Left renal pelvis (tissue), 4 donors: ENCODE measurements around the gene LAMC2. TPM values are rescaled to one million over a fixed set of nuclear protein-coding genes. Genes with fewer than 3 reads are reported as not detected.
"Not testable (repeated sequence)": the region's sequence is repeated elsewhere in the genome, so short reads cannot be mapped to it uniquely, and the experiment has no call there.

Experiments used
- DNase-seq, 4 donors: peaks; one replicate each; pipeline ENCODE4 v3.0.0-alpha.2; 2013; ENCODE audit warnings: low read depth in 4 of 4, low spot score in 3 of 4
- polyA plus RNA-seq, 4 donors: library from polyadenylated mRNA; unstranded; fragments of 120-200 nt; gene quantifications; one replicate each; pipeline ENCODE4 v1.2.1, GENCODE V29; 2013; ENCODE audit not compliant: insufficient read length in 4 of 4

Gene LAMC2
- polyA plus RNA-seq, 4 donors = 1.9 to 6.7 (median 5.2) TPM

DNA sequence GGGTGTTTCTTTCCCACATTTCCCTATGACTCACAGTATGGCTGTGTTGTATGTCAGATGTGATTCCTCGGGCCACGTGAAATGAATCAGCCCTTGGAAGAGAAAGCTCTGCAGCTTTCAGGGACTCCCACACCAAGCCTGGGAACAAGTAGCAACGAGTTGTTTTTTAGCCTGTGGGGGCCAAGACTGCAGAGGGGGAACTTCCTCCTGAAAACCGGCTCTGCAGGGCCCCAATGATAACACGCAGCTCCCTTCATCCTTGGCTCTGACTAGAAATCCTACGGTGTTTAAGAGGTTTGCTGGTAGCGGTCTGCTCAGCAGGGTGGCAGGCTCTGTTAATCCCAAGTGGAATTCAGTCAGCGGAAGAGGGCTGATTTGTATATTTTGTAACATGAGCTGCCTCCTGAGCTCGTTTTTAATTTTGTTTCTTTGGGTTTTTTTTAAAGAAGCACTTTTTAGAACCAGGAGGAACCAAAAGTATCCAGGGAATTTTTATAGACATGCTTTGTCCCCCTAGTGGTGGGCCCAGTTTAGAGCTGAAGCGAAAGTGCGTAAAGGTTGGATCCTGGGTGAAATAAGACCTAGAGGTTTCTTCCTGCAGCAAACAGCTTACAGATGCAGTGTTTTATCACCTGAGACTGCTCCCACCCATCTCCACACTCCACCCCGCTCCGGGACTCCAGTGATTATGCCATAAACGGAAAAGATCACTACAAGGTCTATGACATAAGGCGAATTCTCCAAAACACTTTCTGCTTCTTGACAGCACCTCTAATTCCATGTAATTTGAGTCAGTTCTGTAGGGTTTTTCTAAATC, 48.8 kb downstream of the LAMC2 start:
- peak; percentile 56 to 70 (median 60) for DNase-seq

- no peak for DNase-seq
Observed at GRCh38 chr1:183235503-183235902, 49.4 kb downstream of the LAMC2 start.

GRCh38 chr1:183236158-183236725, 50.2 kb downstream of the LAMC2 start:
- DNase-seq = no peak

DNA sequence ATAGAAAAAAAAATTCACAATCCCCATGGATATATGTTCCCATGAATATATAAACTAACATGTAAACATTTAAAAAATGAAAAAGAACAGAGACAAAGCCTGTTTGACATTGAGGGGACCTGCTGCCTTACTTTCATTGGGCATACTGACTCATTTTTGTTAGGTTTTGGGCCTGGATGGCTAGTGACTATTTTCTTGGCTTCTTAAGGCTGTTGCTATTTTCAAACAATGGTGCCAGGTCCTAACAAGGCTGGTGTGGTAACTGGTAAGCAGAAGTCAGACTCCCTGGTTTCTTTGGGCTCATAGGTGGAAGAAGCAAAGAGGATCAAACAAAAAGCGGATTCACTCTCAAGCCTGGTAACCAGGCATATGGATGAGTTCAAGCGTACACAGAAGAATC, 51.0 kb downstream of the LAMC2 start:
- DNase-seq = no peak

DNA sequence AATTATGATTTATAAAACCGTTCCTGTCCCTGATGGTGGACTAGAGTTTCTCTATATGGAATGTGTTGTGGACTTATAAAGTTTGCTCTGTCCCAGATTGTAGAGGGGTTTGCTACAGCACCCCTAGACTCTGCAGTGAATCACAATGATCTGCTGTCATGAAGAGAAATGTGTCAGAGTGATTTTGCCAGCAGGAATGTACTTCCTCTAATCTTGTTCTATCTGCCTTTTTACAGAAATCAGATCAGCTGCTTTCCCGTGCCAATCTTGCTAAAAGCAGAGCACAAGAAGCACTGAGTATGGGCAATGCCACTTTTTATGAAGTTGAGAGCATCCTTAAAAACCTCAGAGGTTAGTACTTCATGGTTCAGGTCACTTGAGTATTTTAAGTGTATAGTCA, 52.0 kb downstream of the LAMC2 start:
- no peak for DNase-seq

DNA sequence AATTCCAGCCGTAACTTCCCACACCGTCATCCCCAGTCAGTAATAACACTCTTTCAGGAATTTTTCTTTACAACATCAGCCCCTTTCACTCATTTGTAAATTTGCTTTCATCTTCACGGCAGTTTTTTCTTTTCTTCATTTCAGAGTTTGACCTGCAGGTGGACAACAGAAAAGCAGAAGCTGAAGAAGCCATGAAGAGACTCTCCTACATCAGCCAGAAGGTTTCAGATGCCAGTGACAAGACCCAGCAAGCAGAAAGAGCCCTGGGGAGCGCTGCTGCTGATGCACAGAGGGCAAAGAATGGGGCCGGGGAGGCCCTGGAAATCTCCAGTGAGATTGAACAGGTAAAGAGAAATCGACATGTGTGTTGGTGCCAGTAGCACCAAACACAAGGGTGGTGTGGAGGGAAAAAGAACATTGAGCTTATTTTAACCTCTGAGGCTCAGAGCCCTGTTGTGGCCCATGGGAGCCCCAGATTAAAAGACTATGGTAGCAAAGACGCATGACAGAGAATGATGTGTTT, 53.2 kb downstream of the LAMC2 start:
- DNase-seq = no peak

DNA sequence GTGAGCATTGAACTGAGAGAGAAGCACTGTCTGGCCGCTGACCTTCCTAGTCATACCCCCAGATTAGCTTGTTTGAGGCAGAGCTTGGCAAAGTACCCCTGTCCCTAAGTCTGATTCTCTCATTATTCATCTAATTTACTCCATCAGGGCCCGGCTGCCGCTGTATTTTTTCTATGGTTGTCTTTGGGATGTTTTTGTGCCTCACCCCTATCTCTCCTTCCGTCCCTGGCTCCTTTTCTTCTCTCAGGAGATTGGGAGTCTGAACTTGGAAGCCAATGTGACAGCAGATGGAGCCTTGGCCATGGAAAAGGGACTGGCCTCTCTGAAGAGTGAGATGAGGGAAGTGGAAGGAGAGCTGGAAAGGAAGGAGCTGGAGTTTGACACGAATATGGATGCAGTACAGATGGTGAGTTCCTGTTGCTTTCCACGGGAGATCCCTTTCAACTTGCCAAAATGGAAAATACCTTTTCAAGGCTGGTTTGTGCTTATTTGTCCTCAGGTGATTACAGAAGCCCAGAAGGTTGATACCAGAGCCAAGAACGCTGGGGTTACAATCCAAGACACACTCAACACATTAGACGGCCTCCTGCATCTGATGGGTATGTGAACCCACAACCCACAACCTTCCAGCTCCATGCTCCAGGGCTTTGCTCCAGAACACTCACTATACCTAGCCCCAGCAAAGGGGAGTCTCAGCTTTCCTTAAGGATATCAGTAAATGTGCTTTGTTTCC, 53.9 kb downstream of the LAMC2 start:
- no peak for DNase-seq

DNA sequence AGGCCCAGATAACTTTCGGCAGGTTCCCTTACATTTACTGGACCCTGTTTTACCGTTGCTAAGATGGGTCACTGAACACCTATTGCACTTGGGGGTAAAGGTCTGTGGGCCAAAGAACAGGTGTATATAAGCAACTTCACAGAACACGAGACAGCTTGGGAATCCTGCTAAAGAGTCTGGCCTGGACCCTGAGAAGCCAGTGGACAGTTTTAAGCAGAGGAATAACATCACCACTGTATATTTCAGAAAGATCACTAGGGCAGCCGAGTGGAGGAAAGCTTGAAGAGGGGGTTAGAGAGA, 54.4 kb downstream of the LAMC2 start:
- no peak for DNase-seq

DNA sequence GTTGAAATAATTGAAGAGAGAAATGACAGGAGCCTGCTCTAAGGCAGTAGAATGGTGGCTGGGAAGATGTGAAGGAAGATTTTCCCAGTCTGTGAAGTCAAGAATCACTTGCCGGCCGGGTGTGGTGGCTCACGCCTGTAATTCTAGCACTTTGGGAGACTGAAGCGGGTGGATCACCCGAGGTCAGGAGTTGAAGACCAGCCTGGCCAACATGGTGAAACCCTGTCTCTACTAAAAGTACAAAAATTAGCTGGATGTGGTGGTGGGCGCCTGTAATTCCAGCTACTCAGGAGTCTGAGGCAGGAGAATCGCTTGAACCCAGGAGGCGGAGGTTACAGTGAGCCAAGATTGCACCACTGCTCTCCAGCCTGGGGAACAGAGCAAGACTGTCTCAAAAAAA, 54.8 kb downstream of the LAMC2 start:
- DNase-seq = not testable (repeated sequence)

DNA sequence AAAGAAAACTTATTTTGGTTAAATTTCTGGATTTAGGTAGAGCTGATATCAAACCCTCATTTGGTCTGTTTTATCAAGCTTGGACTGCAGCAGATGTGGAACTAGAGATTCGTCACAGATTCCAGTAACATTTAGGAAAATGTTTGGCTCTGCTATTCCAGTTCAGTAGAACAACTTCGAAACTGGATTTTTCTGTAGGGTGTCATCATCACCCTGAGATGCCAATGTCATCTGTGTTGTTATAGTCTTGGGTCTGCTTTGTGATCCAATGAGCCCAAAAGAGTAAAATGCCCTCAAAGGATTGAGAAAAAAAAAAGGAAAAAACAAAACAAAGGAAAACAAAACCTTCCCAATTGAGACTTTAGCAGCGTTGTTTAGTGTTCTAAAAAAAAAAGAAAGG, 55.4 kb downstream of the LAMC2 start:
- no peak for DNase-seq

DNA sequence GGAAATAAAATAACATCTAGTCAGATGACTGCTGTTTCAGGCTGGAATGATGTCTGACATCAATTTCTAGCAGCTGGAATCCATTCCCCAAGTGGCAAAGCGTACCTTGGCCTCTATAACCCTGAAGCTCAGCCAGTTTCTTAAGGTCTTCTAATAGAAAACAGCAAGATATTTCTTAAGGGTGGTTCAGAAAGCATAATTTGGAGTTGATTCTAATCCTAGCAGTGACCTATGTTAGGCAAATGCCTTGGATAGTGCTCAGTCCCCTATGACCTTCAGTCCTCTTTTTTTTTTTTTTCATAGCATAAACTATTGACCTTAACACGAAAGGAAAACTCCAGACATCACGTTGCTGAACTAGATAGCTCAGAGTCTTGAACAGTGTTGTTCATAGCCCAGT, 56.5 kb downstream of the LAMC2 start:
- no peak for DNase-seq

DNA sequence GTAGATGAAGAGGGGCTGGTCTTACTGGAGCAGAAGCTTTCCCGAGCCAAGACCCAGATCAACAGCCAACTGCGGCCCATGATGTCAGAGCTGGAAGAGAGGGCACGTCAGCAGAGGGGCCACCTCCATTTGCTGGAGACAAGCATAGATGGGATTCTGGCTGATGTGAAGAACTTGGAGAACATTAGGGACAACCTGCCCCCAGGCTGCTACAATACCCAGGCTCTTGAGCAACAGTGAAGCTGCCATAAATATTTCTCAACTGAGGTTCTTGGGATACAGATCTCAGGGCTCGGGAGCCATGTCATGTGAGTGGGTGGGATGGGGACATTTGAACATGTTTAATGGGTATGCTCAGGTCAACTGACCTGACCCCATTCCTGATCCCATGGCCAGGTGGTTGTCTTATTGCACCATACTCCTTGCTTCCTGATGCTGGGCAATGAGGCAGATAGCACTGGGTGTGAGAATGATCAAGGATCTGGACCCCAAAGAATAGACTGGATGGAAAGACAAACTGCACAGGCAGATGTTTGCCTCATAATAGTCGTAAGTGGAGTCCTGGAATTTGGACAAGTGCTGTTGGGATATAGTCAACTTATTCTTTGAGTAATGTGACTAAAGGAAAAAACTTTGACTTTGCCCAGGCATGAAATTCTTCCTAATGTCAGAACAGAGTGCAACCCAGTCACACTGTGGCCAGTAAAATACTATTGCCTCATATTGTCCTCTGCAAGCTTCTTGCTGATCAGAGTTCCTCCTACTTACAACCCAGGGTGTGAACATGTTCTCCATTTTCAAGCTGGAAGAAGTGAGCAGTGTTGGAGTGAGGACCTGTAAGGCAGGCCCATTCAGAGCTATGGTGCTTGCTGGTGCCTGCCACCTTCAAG, 57.3 kb downstream of the LAMC2 start:
- DNase-seq = no peak

DNA sequence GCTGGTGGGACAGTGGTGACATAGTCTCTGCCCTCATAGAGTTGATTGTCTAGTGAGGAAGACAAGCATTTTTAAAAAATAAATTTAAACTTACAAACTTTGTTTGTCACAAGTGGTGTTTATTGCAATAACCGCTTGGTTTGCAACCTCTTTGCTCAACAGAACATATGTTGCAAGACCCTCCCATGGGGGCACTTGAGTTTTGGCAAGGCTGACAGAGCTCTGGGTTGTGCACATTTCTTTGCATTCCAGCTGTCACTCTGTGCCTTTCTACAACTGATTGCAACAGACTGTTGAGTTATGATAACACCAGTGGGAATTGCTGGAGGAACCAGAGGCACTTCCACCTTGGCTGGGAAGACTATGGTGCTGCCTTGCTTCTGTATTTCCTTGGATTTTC, 58.4 kb downstream of the LAMC2 start:
- DNase-seq = no peak

GRCh38 chr1:183245357-183245756, 59.3 kb downstream of the LAMC2 start:
- DNase-seq = no peak

DNA sequence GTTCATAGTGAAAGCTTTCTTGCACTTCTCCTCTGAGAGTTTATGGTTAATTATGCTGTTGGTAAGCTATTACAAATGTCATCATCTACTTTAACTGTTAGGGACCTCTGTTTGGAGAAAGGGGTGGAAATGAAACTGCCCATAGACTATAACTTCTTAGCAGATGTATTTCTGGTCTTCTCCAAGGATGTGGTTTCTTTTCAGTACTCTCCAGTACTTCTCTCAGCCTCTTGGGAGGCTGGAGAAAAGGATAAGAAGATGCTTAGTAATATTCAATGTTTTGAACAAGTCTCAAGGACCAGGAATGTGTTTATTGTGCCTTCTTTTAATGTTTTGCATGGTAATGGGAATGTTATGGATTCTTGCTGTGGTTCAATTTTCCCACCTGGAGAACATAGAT, 60.4 kb downstream of the LAMC2 start:
- DNase-seq = no peak

DNA sequence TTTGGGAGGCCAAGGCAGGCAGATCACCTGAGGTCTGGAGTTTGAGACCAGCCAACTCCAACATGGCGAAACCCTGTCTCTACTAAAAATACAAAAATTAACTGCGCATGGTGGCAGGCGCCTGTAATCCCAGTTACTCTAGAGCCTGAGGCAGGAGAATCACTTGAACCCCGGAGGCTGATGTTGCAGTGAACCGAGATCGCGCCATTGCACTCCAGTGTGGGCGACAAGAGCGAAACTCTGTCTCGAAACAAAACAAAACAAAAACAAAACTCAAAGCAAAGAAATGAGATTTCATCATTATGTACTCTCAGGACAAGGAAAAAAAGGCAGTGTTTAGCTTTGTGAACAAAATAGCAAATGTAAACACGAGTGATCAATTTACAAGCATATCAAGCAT, 61.0 kb downstream of the LAMC2 start:
- no peak for DNase-seq

DNA sequence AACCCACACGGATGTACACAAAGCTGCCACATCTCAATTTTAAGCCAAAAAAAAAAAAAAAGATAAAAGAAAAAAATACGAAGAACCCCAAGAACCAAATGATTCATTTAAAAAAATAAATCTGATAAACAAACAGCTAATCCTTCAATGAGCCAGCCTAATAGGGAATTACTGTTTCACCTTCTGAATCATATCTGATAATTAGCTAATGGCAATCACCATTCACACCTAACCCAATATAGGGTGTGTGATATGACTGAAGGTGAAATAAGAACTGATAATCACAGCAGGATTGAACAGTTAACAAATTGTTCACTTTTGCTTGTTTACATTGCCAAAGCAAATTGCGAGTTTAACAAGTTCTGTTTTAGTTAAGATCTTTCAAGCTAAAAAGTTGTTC, 61.4 kb downstream of the LAMC2 start:
- no peak for DNase-seq

- DNase-seq = no peak
Observed at GRCh38 chr1:183247931-183248330, 61.9 kb downstream of the LAMC2 start.

GRCh38 chr1:183248989-183249691, 63.1 kb downstream of the LAMC2 start:
- DNase-seq = no peak

DNA sequence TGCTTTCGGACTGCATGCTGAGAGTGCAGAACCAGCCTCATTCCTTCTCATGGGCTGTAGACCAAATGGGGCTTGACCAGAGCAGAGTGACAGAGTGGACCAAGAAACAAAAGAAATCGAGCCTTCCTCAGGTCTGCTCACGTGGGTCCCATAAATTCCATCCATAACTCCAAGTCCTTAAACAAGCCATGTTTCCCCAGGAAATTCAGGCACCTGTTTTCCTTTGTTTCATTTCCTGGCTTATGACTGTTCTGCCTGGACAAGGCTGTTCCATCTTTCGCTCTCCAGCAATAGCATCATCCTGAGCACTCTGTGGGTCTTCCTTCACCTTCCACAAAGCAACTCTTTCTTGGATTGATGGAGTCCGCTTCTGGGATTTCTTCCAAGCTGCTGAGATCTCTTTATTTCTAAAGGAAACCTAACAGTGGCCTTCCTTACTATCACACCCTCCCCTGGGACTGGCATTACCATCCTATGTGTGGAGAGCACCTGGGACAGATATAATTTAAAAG, 63.9 kb downstream of the LAMC2 start:
- DNase-seq = no peak
